Measurements from ENCODE around the gene METTL27. TPM values are rescaled to one million over a fixed set of nuclear protein-coding genes. Genes with fewer than 3 reads are reported as not detected.

Gene METTL27
- total RNA-seq, 2 donors from 2014 or later, result 1.8 TPM; not detected in 1

- Mint-ChIP-seq H3K4me3 (no peak overlapping the region), H3K27ac (no peak overlapping the region), H3K9me3 (no peaks in the 10 kb centered on the region), H3K36me3 (ENCODE audit: insufficient read depth in 2 of 2) (no peaks in the 10 kb centered on the region), H3K4me1 (ENCODE audit: low read depth) (no peaks in the 10 kb centered on the region), H3K27me3 (ENCODE audit: low read depth) (no peaks in the 10 kb centered on the region)
- ATAC-seq (replicated peaks in 1 of 2), result no peak
- no peak for DNase-seq
Measured at GRCh38 chr7:73879977-73880681, 37.8 kb upstream of the METTL27 start.

- Mint-ChIP-seq H3K4me3 (no peak overlapping the region), H3K4me1 (ENCODE audit: low read depth) (no peaks in the 10 kb centered on the region), H3K9me3 (no peaks in the 10 kb centered on the region), H3K36me3 (ENCODE audit: insufficient read depth in 2 of 2) (no peaks in the 10 kb centered on the region), H3K27ac (no peak overlapping the region), H3K27me3 (ENCODE audit: low read depth) (no peaks in the 10 kb centered on the region)
- DNase-seq (no peak), ATAC-seq (replicated peaks in 1 of 2) (no peak)
Measured at GRCh38 chr7:73876973-73877372, 34.7 kb upstream of the METTL27 start.

- H3K4me1 Mint-ChIP-seq (ENCODE audit: low read depth), result no peaks in the 10 kb centered on the region
- no peaks in the 10 kb centered on the region for H3K9me3 Mint-ChIP-seq
- DNase-seq (no peak), ATAC-seq (replicated peaks in 1 of 2) (no peak)
- no peaks in the 10 kb centered on the region for H3K27me3 Mint-ChIP-seq (ENCODE audit: low read depth)
- no peak overlapping the region for H3K27ac Mint-ChIP-seq
- no peaks in the 10 kb centered on the region for H3K36me3 Mint-ChIP-seq (ENCODE audit: insufficient read depth in 2 of 2)
- no peak overlapping the region for H3K4me3 Mint-ChIP-seq
Measured at GRCh38 chr7:73876361-73876760, 34.0 kb upstream of the METTL27 start.

GRCh38 chr7:73872056-73872908, 30.0 kb upstream of the METTL27 start:
- Mint-ChIP-seq H3K27me3 (ENCODE audit: low read depth) (no peaks in the 10 kb centered on the region), H3K4me1 (ENCODE audit: low read depth) (no peaks in the 10 kb centered on the region), H3K4me3 (no peak overlapping the region), H3K27ac (no peak overlapping the region), H3K36me3 (ENCODE audit: insufficient read depth in 2 of 2) (no peaks in the 10 kb centered on the region), H3K9me3 (no peaks in the 10 kb centered on the region)
- DNase-seq (no peak), ATAC-seq (replicated peaks in 1 of 2) (no peak)

GRCh38 chr7:73871163-73872011, 29.1 kb upstream of the METTL27 start:
- Mint-ChIP-seq H3K4me1 (ENCODE audit: low read depth) (no peaks in the 10 kb centered on the region), H3K27me3 (ENCODE audit: low read depth) (no peaks in the 10 kb centered on the region), H3K9me3 (no peaks in the 10 kb centered on the region), H3K36me3 (ENCODE audit: insufficient read depth in 2 of 2) (no peaks in the 10 kb centered on the region), H3K4me3 (no peak overlapping the region), H3K27ac (no peak overlapping the region)
- DNase-seq, result no peak
- no peak for ATAC-seq (replicated peaks in 1 of 2)

- Mint-ChIP-seq H3K9me3 (no peaks in the 10 kb centered on the region), H3K4me3 (no peak overlapping the region), H3K36me3 (ENCODE audit: insufficient read depth in 2 of 2) (no peaks in the 10 kb centered on the region), H3K27me3 (ENCODE audit: low read depth) (no peaks in the 10 kb centered on the region), H3K27ac (no peak overlapping the region), H3K4me1 (ENCODE audit: low read depth) (no peaks in the 10 kb centered on the region)
- ATAC-seq (replicated peaks in 1 of 2), result no peak
- DNase-seq, result no peak
Measured at GRCh38 chr7:73870041-73870492, 27.8 kb upstream of the METTL27 start.

- no peak for DNase-seq
- Mint-ChIP-seq H3K4me3 (no peak overlapping the region), H3K9me3 (no peaks in the 10 kb centered on the region), H3K27ac (no peak overlapping the region), H3K4me1 (ENCODE audit: low read depth) (no peaks in the 10 kb centered on the region), H3K36me3 (ENCODE audit: insufficient read depth in 2 of 2) (no peaks in the 10 kb centered on the region), H3K27me3 (ENCODE audit: low read depth) (no peaks in the 10 kb centered on the region)
- ATAC-seq (replicated peaks in 1 of 2), result no peak
Measured at GRCh38 chr7:73869011-73869798, 26.9 kb upstream of the METTL27 start.

- no peak overlapping the region for H3K4me3 Mint-ChIP-seq
- no peak for DNase-seq
- no peak for ATAC-seq (replicated peaks in 1 of 2)
- no peaks in the 10 kb centered on the region for H3K4me1 Mint-ChIP-seq (ENCODE audit: low read depth)
- H3K9me3 Mint-ChIP-seq, result no peaks in the 10 kb centered on the region
- H3K27ac Mint-ChIP-seq, result peak overlapping the region; percentile 11
- H3K27me3 Mint-ChIP-seq (ENCODE audit: low read depth), result no peaks in the 10 kb centered on the region
- no peaks in the 10 kb centered on the region for H3K36me3 Mint-ChIP-seq (ENCODE audit: insufficient read depth in 2 of 2)
Measured at GRCh38 chr7:73866446-73866767, 24.1 kb upstream of the METTL27 start.

- no peaks in the 10 kb centered on the region for H3K27me3 Mint-ChIP-seq (ENCODE audit: low read depth)
- no peaks in the 10 kb centered on the region for H3K9me3 Mint-ChIP-seq
- no peaks in the 10 kb centered on the region for H3K36me3 Mint-ChIP-seq (ENCODE audit: insufficient read depth in 2 of 2)
- H3K4me1 Mint-ChIP-seq (ENCODE audit: low read depth), result no peaks in the 10 kb centered on the region
- peak overlapping the region; percentile 11 for H3K27ac Mint-ChIP-seq
- ATAC-seq (replicated peaks in 1 of 2) (peak; percentile 59 to 60), DNase-seq (peak; percentile 27 to 43)
- H3K4me3 Mint-ChIP-seq, result no peak overlapping the region
Measured at GRCh38 chr7:73865738-73866445, 23.6 kb upstream of the METTL27 start.

GRCh38 chr7:73864981-73865711, 22.8 kb upstream of the METTL27 start:
- H3K9me3 Mint-ChIP-seq, result no peaks in the 10 kb centered on the region
- no peaks in the 10 kb centered on the region for H3K36me3 Mint-ChIP-seq (ENCODE audit: insufficient read depth in 2 of 2)
- no peaks in the 10 kb centered on the region for H3K4me1 Mint-ChIP-seq (ENCODE audit: low read depth)
- H3K27me3 Mint-ChIP-seq (ENCODE audit: low read depth), result no peaks in the 10 kb centered on the region
- H3K4me3 Mint-ChIP-seq, result no peak overlapping the region
- ATAC-seq (replicated peaks in 1 of 2), result no peak
- no peak overlapping the region for H3K27ac Mint-ChIP-seq
- no peak for DNase-seq

GRCh38 chr7:73861305-73861704, 19.0 kb upstream of the METTL27 start:
- ATAC-seq (replicated peaks in 1 of 2), result no peak

More at GRCh38 chr7:73861305-73861704, 19.0 kb upstream of the METTL27 start:
- DNase-seq, result no peak
- Mint-ChIP-seq H3K27ac (no peak overlapping the region), H3K27me3 (ENCODE audit: low read depth) (peaks cover 17% of the 10 kb centered on the region), H3K36me3 (ENCODE audit: insufficient read depth in 2 of 2) (no peaks in the 10 kb centered on the region), H3K4me1 (ENCODE audit: low read depth) (no peaks in the 10 kb centered on the region), H3K9me3 (no peaks in the 10 kb centered on the region), H3K4me3 (no peak overlapping the region)

Data from activated T-cell treated with anti-CD3 and anti-CD28 coated beads, Interleukin-2, amount 50 U/mL, for 72 hours (primary cell).